AG09319 (cell line): ENCODE data around the gene COG6.

Source experiments
- DNase-seq: peaks from one replicate; pipeline ENCODE4 v3.0.0-alpha.2; 2010; ENCODE audit warnings: low read depth; ENCODE audit errors: extremely low read depth
- TF ChIP-seq, protein P1 (sequence below): IDR thresholded peaks from 2 replicates; pipeline ENCODE4 v1.5.1; 2011; ENCODE audit warnings: low read depth, mild to moderate bottlenecking, inconsistent platforms, low read length, moderate library complexity

The COG6 gene

DNA sequence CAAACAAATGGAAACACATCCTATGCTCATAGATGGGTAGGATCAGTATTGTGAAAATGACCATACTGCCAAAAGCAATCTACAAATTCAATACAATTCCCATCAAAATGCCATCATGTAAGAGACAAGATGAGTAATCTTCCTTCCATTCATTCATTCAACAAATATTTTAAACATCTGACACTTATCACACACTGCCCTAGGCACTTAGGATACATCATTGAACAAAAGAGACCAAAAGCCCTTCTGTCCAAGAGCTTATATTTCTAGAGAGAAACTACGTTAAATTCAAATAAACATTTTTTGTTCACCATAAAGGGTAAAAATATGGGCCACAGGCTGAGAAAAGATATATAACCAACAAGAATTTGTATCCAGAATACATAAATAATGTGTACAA, 32.0 kb upstream of the COG6 start:
- TF ChIP-seq, protein P1, sequence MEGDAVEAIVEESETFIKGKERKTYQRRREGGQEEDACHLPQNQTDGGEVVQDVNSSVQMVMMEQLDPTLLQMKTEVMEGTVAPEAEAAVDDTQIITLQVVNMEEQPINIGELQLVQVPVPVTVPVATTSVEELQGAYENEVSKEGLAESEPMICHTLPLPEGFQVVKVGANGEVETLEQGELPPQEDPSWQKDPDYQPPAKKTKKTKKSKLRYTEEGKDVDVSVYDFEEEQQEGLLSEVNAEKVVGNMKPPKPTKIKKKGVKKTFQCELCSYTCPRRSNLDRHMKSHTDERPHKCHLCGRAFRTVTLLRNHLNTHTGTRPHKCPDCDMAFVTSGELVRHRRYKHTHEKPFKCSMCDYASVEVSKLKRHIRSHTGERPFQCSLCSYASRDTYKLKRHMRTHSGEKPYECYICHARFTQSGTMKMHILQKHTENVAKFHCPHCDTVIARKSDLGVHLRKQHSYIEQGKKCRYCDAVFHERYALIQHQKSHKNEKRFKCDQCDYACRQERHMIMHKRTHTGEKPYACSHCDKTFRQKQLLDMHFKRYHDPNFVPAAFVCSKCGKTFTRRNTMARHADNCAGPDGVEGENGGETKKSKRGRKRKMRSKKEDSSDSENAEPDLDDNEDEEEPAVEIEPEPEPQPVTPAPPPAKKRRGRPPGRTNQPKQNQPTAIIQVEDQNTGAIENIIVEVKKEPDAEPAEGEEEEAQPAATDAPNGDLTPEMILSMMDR = no peak
- DNase-seq = no peak

DNA sequence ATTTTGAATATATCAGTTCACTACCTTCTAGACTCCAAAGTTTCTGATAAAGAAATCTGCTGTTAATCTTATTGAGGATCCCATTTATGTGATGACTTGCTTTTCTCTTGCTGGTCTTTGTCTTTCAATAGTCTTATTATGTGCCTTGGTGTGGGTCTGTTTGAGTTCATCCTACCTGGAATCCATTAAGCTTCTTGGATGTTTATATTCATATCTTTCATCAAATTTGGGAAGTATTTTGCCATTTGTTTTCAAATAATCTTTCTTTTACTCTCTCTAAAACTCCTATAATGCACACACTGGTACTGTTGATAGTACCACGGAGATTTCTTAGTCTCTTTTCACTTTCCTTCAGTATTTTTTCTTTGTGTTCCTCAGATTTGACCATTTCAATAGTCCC, 24.2 kb upstream of the COG6 start:
- TF ChIP-seq, protein P1 = no peak
- no peak for DNase-seq

DNA sequence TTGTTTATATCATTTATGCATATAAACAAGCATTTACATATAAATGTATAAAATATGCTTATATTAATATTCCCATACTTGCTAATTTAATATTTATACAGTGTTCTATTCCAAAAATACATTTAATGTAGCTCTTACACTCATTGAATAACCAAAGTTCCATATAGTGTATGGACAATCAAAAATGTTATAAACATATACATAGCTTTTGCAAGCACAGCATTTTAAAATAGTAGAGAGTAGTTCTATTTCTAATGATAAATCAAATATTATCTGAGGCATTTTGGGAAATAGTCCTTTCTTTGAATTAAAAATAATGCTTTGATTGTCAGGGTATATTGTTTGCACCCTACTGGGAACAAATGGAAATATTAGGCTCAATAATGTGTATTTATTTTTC, 22.5 kb upstream of the COG6 start:
- DNase-seq = no peak

DNA sequence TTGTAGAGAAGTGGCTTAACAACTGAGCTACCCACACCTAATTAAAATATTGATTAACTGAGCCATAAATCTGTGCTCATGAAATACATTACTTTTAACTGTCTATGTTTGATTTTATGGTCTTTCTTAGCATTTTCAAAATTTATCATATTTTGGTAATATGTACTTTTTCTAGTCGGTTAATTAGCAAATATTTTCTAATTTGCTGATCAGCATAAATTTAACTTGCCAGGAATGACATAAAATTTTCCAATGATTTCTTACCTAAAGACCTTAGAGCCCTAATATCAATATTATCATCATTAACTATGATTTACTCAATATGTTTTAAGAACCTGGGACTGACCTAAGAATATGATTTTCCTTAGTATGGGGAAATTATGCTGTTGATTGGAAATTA, 19.9 kb upstream of the COG6 start:
- TF ChIP-seq, protein P1 = no peak
- no peak for DNase-seq

More for the DNA sequence above, 22.5 kb upstream of the COG6 start:
- TF ChIP-seq, protein P1 = no peak

DNA sequence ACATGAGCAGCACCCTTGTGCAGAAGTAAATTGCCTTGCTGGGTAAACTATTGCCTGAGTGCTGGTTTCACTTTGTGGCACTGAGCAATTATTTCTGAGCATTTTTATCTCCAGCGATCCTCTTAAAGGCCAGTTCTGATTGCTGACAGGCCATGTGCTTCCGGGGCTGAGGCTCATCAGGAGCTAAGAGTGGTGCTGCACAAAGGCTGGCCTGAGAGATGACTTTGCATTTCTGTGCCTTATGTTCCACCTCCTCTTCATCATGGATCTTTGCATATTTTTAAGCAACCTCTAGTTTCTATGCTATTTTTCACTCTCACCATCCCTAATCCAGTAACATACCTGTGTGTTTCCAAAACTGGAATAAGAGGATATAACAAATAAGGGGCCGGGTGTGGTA, 17.6 kb upstream of the COG6 start:
- TF ChIP-seq, protein P1 = no peak
- no peak for DNase-seq

DNA sequence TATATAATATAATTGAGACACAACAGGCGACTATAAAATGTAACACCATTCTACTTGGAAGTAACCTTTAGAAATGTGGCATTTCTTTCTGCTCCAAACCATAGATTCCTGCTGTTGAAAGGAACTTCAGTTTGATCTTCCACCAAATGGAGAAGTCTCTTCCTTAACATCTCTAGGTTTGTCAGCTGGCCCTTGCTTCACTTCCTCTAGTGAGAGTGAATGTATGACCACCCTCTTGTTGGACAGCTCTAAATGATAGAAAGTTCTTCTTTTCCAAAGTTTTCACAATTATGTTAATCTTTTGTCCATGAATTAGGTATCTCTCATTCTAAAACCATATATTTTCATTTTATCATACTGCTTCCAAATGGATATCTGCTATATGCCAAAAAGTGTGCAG, 13.8 kb upstream of the COG6 start:
- TF ChIP-seq, protein P1 = no peak
- no peak for DNase-seq

DNA sequence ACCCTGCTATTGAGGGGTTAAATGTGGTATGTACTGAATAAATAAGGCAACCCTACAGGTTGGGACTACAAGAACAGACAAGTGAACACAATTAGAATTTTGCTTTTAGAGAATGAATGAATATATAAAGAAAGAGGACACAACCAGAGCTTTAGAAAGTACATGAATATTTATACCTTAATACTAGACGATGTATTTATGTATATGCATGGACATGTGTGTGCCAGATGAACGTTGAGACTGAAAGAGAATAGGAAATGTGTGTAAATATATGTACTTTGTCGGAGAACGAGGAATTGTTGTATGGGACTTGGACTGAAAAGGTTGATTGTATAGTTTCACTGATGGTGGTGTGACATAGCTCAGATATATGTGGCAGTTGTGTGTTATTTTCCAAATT, 9.3 kb upstream of the COG6 start:
- DNase-seq = no peak
- TF ChIP-seq, protein P1 = no peak
